ENCODE data around the gene KCNMA1. TPM values are rescaled to one million over a fixed set of nuclear protein-coding genes. Genes with fewer than 3 reads are reported as not detected.
A peak's percentile ranks its signal among the peaks of the same experiment; 100 is the strongest.

Gene KCNMA1
- total and polyA plus RNA-seq, 9 of the 15 experiments (the other 6 are each of a cell fraction or from before 2014, with no cell fraction given): 0.01 to 0.95 (median 0.15) TPM; not detected in 4

- TF ChIP-seq ELK1 (CRISPR knock-in tag; IDR thresholded peaks at IDR 0.05) (no peak), ZBTB34 (CRISPR knock-in tag; IDR thresholded peaks at IDR 0.05) (no peak), KAT2B (IDR thresholded peaks at IDR 0.05; ENCODE audit: low read depth, low read length) (no peak), GABPA (tag; conservative IDR thresholded peaks at IDR 0.05; ENCODE audit: low read depth) (no peak), OTX1 (CRISPR knock-in tag; IDR thresholded peaks at IDR 0.05) (no peak), RB1 (IDR thresholded peaks at IDR 0.05; ENCODE audit: low read depth) (no peak), IRF9 (tag; IDR thresholded peaks at IDR 0.05) (no peak), ILK (tag; IDR thresholded peaks at IDR 0.05; ENCODE audit: borderline replicate concordance, low read depth) (no peak), TARDBP (IDR thresholded peaks at IDR 0.05) (no peak), STAT5A (IDR thresholded peaks at IDR 0.05; ENCODE audit: borderline replicate concordance, low read length) (no peak), NCOA6 (IDR thresholded peaks at IDR 0.05) (no peak), DLX4 (CRISPR knock-in tag; IDR thresholded peaks at IDR 0.05) (no peak), CEBPB (tag; IDR thresholded peaks at IDR 0.05) (peak; percentile 43; the same call in 1 of the 2 replicates), ARNT (IDR thresholded peaks at IDR 0.05) (no peak), FOXJ3 (CRISPR knock-in tag; IDR thresholded peaks at IDR 0.05) (no peak), ZNF445 (CRISPR knock-in tag; IDR thresholded peaks at IDR 0.05; ENCODE audit: low read depth) (no peak), RBM39 (optimal IDR thresholded peaks at IDR 0.05; ENCODE audit: low read depth, low read length) (no peak), ETS1 (conservative IDR thresholded peaks at IDR 0.05; ENCODE audit: control insufficient read depth, low read depth, low read length) (no peak), TAF7 (tag; IDR thresholded peaks at IDR 0.05) (no peak), NFYB (IDR thresholded peaks at IDR 0.05; ENCODE audit: extremely low read depth, insufficient read length) (no peak), ZNF217 (CRISPR knock-in tag; IDR thresholded peaks at IDR 0.05) (no peak), RBM25 (IDR thresholded peaks at IDR 0.05; ENCODE audit: low read depth, low read length, severe bottlenecking) (peak; percentile 87), ZNF766 (CRISPR knock-in tag; conservative IDR thresholded peaks at IDR 0.05) (no peak), SRSF7 (optimal IDR thresholded peaks at IDR 0.05; ENCODE audit: low read depth, low read length) (no peak), TAL1 (IDR thresholded peaks at IDR 0.05) (peak; percentile 35), CXXC5 (CRISPR knock-in tag; IDR thresholded peaks at IDR 0.05) (no peak)
Observed at GRCh38 chr10:77673515-77674140, 36.0 kb upstream of the KCNMA1 start (continued).
